Measurements from ENCODE around the gene DYNLL1.

- TF ChIP-seq NFRKB (IDR thresholded peaks at IDR 0.05) (no peak), SUZ12 (IDR thresholded peaks at IDR 0.05) (no peak), FOXM1 (IDR thresholded peaks at IDR 0.05; ENCODE audit: borderline replicate concordance) (no peak), TARDBP (IDR thresholded peaks at IDR 0.05) (no peak), FOXA1 (IDR thresholded peaks at IDR 0.05) (no peak), ARNT (IDR thresholded peaks at IDR 0.05) (no peak), ELF4 (IDR thresholded peaks at IDR 0.05) (no peak), PKNOX1 (IDR thresholded peaks at IDR 0.05) (no peak), ZNF384 (IDR thresholded peaks at IDR 0.05) (no peak)
These were observed 18.1 kb downstream of the DYNLL1 start for GRCh38 chr12:120514002-120514401.

Measured in HEK293T (cell line).